SK-N-SH (cell line): ENCODE data around the gene TTYH3. TPM values are rescaled to one million over a fixed set of nuclear protein-coding genes. Genes with fewer than 3 reads are reported as not detected.

Source experiments
- CTCF ChIA-PET: fragments of 300-600, 350-600 bp; formaldehyde crosslinking; extraction: SDS; loops from one replicate; lab custom pipeline; 2021; lab: Yijun Ruan, JAX
- POLR2A ChIA-PET: fragments of 350-600 bp; sonication (Branson Sonifier 250); formaldehyde crosslinking; extraction: SDS; loops from one replicate; lab custom pipeline; 2020; ENCODE audit warnings: antibody characterized with exemption, inconsistent platforms; lab: Yijun Ruan, JAX
- DNase-seq: peaks from one replicate; pipeline ENCODE4 v3.0.0; 2012
- H2AFZ ChIP-seq: fragments of 200-600 bp; sonication (generic); 2 replicates; pipeline ENCODE4 v1.8.1; 2016; ENCODE audit warnings: antibody characterized with exemption, mild to moderate bottlenecking, low read depth
- H3F3A ChIP-seq: fragments of 200-600 bp; sonication (generic); replicated peaks from 2 replicates; pipeline ENCODE3; 2016; ENCODE audit warnings: antibody characterized with exemption, mild to moderate bottlenecking; ENCODE audit not compliant: insufficient read depth
- H3K27ac ChIP-seq, 2 experiments: fragments of 200-500 bp in 1 of 2; fragments of 200-600 bp in 1 of 2; sonication (Bioruptor generic) in 1 of 2; sonication (generic), shearing (Covaris generic) in 1 of 2; 2 replicates each; pipeline versions ENCODE4 v1.5.1 to v1.6.1; 2014 to 2016; ENCODE audit warnings: low read depth in 2 of 2, inconsistent platforms in 1 of 2, low read length in 1 of 2, mild to moderate bottlenecking in 1 of 2, mixed read lengths in 1 of 2
- H3K27me3 ChIP-seq: fragments of 200-600 bp; sonication (generic), shearing (Covaris generic); 2 replicates; pipeline ENCODE4 v1.6.1; 2016; ENCODE audit warnings: mixed run types; ENCODE audit not compliant: insufficient read depth
- H3K36me3 ChIP-seq, 2 experiments: fragments of 200-500 bp in 1 of 2; fragments of 200-600 bp in 1 of 2; sonication (Bioruptor generic) in 1 of 2; sonication (generic) in 1 of 2; replicated peaks in 1 of 2; 2 replicates each; pipeline versions ENCODE3 to v1.5.1; 2014 to 2016; ENCODE audit warnings: low read length in 1 of 2, mild to moderate bottlenecking in 1 of 2; ENCODE audit not compliant: insufficient read depth in 2 of 2, control insufficient read depth in 1 of 2
- H3K4me1 ChIP-seq, 2 experiments: fragments of 200-500 bp in 1 of 2; fragments of 200-600 bp in 1 of 2; sonication (Bioruptor generic) in 1 of 2; sonication (generic), shearing (Covaris generic) in 1 of 2; 2 replicates each; pipeline versions ENCODE4 v1.5.1 to v1.6.1; 2014 to 2016; ENCODE audit warnings: low read depth in 1 of 2, low read length in 1 of 2, mixed run types in 1 of 2; ENCODE audit not compliant: insufficient read depth in 2 of 2, control insufficient read depth in 1 of 2
- H3K4me2 ChIP-seq: fragments of 200-600 bp; sonication (generic), shearing (Covaris generic); 2 replicates; pipeline ENCODE4 v1.6.1; 2017; ENCODE audit warnings: mixed run types
- H3K4me3 ChIP-seq, 2 experiments: fragments of 200-500 bp in 1 of 2; fragments of 200-600 bp in 1 of 2; sonication (Bioruptor generic) in 1 of 2; sonication (generic), shearing (Covaris generic) in 1 of 2; 2 replicates each; pipeline versions ENCODE4 v1.5.1 to v1.8.1; 2014 to 2016; ENCODE audit warnings: low read depth in 2 of 2, inconsistent platforms in 1 of 2, low read length in 1 of 2, mild to moderate bottlenecking in 1 of 2, mixed read lengths in 1 of 2, moderate library complexity in 1 of 2
- H3K79me2 ChIP-seq: fragments of 200-600 bp; sonication (generic); 2 replicates; pipeline ENCODE4 v1.8.1; 2017; ENCODE audit warnings: mild to moderate bottlenecking; ENCODE audit not compliant: insufficient read depth
- H3K9ac ChIP-seq: fragments of 200-600 bp; sonication (generic); 2 replicates; pipeline ENCODE4 v1.6.1; 2017; ENCODE audit warnings: mixed run types
- H3K9me2 ChIP-seq: fragments of 200-600 bp; sonication (generic); 2 replicates; pipeline ENCODE4 v1.6.1; 2017; ENCODE audit warnings: mixed run types
- H3K9me3 ChIP-seq: fragments of 200-600 bp; sonication (generic); 2 replicates; pipeline ENCODE4 v1.6.1; 2017; ENCODE audit warnings: mixed run types, mild to moderate bottlenecking, moderate library complexity
- H4K20me1 ChIP-seq: fragments of 200-600 bp; sonication (generic); 2 replicates; pipeline ENCODE4 v1.6.1; 2017; ENCODE audit warnings: mild to moderate bottlenecking, mixed run types; ENCODE audit not compliant: insufficient read depth
- ELF1 ChIP-seq: IDR thresholded peaks from 2 replicates; pipeline ENCODE4 v1.4.0; 2012
- EP300 ChIP-seq, 2 experiments: IDR thresholded peaks; 2 replicates each; pipeline versions ENCODE4 v1.4.0 to v1.6.1; 2012; ENCODE audit warnings: borderline replicate concordance in 1 of 2, low read depth in 1 of 2, low read length in 1 of 2
- EZH2phosphoT487 ChIP-seq: fragments of 200-600 bp; sonication (generic); IDR thresholded peaks from 2 replicates; pipeline ENCODE4 v1.6.1; 2017; ENCODE audit warnings: low read depth, mixed run types, mild to moderate bottlenecking, antibody characterized with exemption, moderate library complexity, borderline replicate concordance
- FOSL2 ChIP-seq: IDR thresholded peaks from 2 replicates; pipeline ENCODE4 v1.4.0; 2012; ENCODE audit warnings: low read depth, mild to moderate bottlenecking, moderate library complexity, borderline replicate concordance
- GABPA ChIP-seq: IDR thresholded peaks from 2 replicates; pipeline ENCODE4 v1.4.0; 2012; ENCODE audit warnings: low read depth, mild to moderate bottlenecking
- GATA2 ChIP-seq: sonication (generic); formaldehyde crosslinking; IDR thresholded peaks from 2 replicates; pipeline ENCODE4 v1.5.0; 2020; ENCODE audit warnings: mild to moderate bottlenecking, missing genetic modification reagents
- NFIC ChIP-seq: IDR thresholded peaks from 2 replicates; pipeline ENCODE4 v1.4.0; 2012; ENCODE audit warnings: borderline replicate concordance
- POLR2AphosphoS5 ChIP-seq: IDR thresholded peaks from 2 replicates; pipeline ENCODE4 v1.6.1; 2012; ENCODE audit warnings: low read depth, low read length
- RAD21 ChIP-seq: IDR thresholded peaks from 2 replicates; pipeline ENCODE4 v1.6.1; 2012; ENCODE audit warnings: mild to moderate bottlenecking, low read length
- RCOR1 ChIP-seq: fragments of 150-350 bp; IDR thresholded peaks from 2 replicates; pipeline ENCODE4 v1.6.1; 2017; ENCODE audit warnings: antibody characterized with exemption, low read length
- RFX5 ChIP-seq: IDR thresholded peaks from 2 replicates; pipeline ENCODE4 v1.6.1; 2012; ENCODE audit warnings: mild to moderate bottlenecking, improper control_type of control experiment, low read length
- RXRA ChIP-seq: IDR thresholded peaks from 2 replicates; pipeline ENCODE4 v1.4.0; 2012; ENCODE audit warnings: low read depth, mild to moderate bottlenecking, borderline replicate concordance
- SMC3 ChIP-seq: IDR thresholded peaks from 2 replicates; pipeline ENCODE4 v1.6.1; 2012; ENCODE audit warnings: low read depth, low read length, improper control_type of control experiment
- TAF1 ChIP-seq: IDR thresholded peaks from 2 replicates; pipeline ENCODE4 v1.6.1; 2012; ENCODE audit warnings: low read depth, mild to moderate bottlenecking, low read length, moderate library complexity, borderline replicate concordance
- TCF12 ChIP-seq: IDR thresholded peaks from 2 replicates; pipeline ENCODE4 v1.4.0; 2012
- ZBTB33 ChIP-seq: IDR thresholded peaks from 2 replicates; pipeline ENCODE4 v1.4.0; 2012; ENCODE audit warnings: low read depth, borderline replicate concordance
- whole genome bisulfite sequencing: methylation state at CpG from one replicate; pipeline ENCODE4 v1.1.6; 2017; ENCODE audit warnings: low lambda C conversion rate; 5-methylcytosine and 5-hydroxymethylcytosine counted together
- polyA plus RNA-seq, 3 experiments: library from polyadenylated mRNA; depleted of rRNA; stranded (reverse); fragments of >200 nt; gene quantifications; 2 replicates each; pipeline ENCODE4 v1.2.3, GENCODE V29; 2012
- TF ChIP-seq, protein P1 (sequence below): fragments of 200-600 bp; sonication (generic); IDR thresholded peaks from 2 replicates; pipeline ENCODE4 v1.6.1; 2017; ENCODE audit warnings: antibody characterized with exemption, mild to moderate bottlenecking, moderate library complexity
- TF ChIP-seq, protein P2 (sequence below): IDR thresholded peaks from 2 replicates; pipeline ENCODE4; 2012

Gene TTYH3
- polyA plus RNA-seq, 1 of the 3 experiments (the other 2 are of a cell fraction) = 105 TPM

- Histone ChIP-seq H3K9me3 (no peaks in the 10 kb centered on the region), H3K4me3 (no peak overlapping the region), H3K4me2 (peak overlapping the region; percentile 59; the same call in 1 of the 2 replicates), H3K9me2 (no peaks in the 10 kb centered on the region), H2AFZ (no peak overlapping the region), H3K79me2 (peaks cover 94% of the 10 kb centered on the region), H3K4me1 (peaks cover 44 to 84% of the 10 kb centered on the region in 2 experiments), H3K36me3 (peaks cover 13 to 22% of the 10 kb centered on the region in 2 experiments), H4K20me1 (peaks cover 94% of the 10 kb centered on the region), H3K27ac (peak overlapping the region; percentile 2 to 98; a peak in 3 of 4 replicates), H3K9ac (no peak overlapping the region), H3F3A (no peaks in the 10 kb centered on the region), H3K27me3 (no peaks in the 10 kb centered on the region)
- WGBS = 88% methylated on average over 21 of the region's 29 CpGs
- TF ChIP-seq EP300 (IDR thresholded peaks at IDR 0.05; ENCODE audit: borderline replicate concordance in 1 of 2, low read depth in 1 of 2, low read length in 1 of 2) (peak in 1 of 2 experiments; percentile 18; a peak in 1 of 4 replicates), ZBTB33 (no peak), RCOR1 (no peak; the same call in 1 of the 2 replicates), GATA2 (CRISPR knock-in tag) (peak; percentile 45), RAD21 (peak; percentile 41), GABPA (no peak)
- TF ChIP-seq, protein P1, sequence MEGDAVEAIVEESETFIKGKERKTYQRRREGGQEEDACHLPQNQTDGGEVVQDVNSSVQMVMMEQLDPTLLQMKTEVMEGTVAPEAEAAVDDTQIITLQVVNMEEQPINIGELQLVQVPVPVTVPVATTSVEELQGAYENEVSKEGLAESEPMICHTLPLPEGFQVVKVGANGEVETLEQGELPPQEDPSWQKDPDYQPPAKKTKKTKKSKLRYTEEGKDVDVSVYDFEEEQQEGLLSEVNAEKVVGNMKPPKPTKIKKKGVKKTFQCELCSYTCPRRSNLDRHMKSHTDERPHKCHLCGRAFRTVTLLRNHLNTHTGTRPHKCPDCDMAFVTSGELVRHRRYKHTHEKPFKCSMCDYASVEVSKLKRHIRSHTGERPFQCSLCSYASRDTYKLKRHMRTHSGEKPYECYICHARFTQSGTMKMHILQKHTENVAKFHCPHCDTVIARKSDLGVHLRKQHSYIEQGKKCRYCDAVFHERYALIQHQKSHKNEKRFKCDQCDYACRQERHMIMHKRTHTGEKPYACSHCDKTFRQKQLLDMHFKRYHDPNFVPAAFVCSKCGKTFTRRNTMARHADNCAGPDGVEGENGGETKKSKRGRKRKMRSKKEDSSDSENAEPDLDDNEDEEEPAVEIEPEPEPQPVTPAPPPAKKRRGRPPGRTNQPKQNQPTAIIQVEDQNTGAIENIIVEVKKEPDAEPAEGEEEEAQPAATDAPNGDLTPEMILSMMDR = peak; percentile 38
- TF ChIP-seq, protein P2, sequence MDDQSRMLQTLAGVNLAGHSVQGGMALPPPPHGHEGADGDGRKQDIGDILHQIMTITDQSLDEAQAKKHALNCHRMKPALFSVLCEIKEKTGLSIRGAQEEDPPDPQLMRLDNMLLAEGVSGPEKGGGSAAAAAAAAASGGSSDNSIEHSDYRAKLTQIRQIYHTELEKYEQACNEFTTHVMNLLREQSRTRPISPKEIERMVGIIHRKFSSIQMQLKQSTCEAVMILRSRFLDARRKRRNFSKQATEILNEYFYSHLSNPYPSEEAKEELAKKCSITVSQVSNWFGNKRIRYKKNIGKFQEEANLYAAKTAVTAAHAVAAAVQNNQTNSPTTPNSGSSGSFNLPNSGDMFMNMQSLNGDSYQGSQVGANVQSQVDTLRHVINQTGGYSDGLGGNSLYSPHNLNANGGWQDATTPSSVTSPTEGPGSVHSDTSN = no peak
- peak; percentile 70 for DNase-seq
- CTCF ChIA-PET = interaction anchor here (0.6 to 5.9 kb wide), 17 partner anchors 9 to 192 kb away, joined by 3 to 54 read pairs (median 3); partner anchors contain the start of gene TTYH3
- POLR2A ChIA-PET = interaction anchor here (0.9 to 2.2 kb wide), 3 partner anchors 9 to 14 kb away, joined by 3 to 8 read pairs (median 8); partner anchors contain the start of gene TTYH3
Observed at GRCh38 chr7:2643386-2644219, 11.8 kb downstream of the TTYH3 start.

DNA sequence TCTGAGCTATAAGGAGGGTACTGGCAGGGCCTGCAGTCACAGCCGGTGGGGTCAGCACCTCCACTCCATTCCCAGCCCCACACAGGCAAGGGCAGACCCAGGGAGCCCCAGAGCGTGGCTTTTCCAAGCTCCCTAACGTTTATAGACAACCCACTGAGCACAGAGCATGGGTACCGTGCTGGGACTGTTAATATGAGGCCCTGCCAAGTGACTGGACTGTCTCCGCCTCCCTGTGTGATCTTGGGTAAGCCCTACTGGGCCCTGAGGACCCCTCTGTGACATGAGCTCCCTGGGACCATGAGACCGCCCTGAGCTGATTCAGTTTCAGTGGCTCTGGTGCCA lies 12.4 kb downstream of the TTYH3 start:
- Histone ChIP-seq H3K27ac (peak overlapping the region; percentile 42 to 98; a peak in 3 of 4 replicates), H3K9me2 (no peaks in the 10 kb centered on the region), H2AFZ (no peak overlapping the region), H3K4me1 (peaks cover 39 to 82% of the 10 kb centered on the region in 2 experiments), H3K9me3 (no peaks in the 10 kb centered on the region), H3K4me2 (peak overlapping the region; percentile 59; the same call in 1 of the 2 replicates), H3K27me3 (no peaks in the 10 kb centered on the region), H3K36me3 (peaks cover 13 to 26% of the 10 kb centered on the region in 2 experiments), H3K79me2 (peaks cover 92% of the 10 kb centered on the region), H4K20me1 (peaks cover 93% of the 10 kb centered on the region), H3K9ac (no peak overlapping the region), H3K4me3 (no peak overlapping the region), H3F3A (no peaks in the 10 kb centered on the region)
- ChIA-PET POLR2A (interaction anchor here (0.9 to 2.2 kb wide), 3 partner anchors 9 to 14 kb away, joined by 3 to 8 read pairs (median 8); partner anchors contain the start of gene TTYH3), CTCF (interaction anchor here (0.6 to 5.9 kb wide), 16 partner anchors 9 to 193 kb away, joined by 3 to 54 read pairs (median 4); partner anchors contain the start of gene TTYH3)
- no peak for DNase-seq
- 79% methylated on average over 6 of the region's 6 CpGs for WGBS
- no peak for TF ChIP-seq TCF12
- no peak for TF ChIP-seq FOSL2
- TF ChIP-seq TAF1 = no peak
- no peak for TF ChIP-seq RCOR1
- TF ChIP-seq POLR2AphosphoS5 = no peak
- TF ChIP-seq SMC3 = no peak
- no peak for TF ChIP-seq RXRA
- TF ChIP-seq NFIC = no peak
- TF ChIP-seq EZH2phosphoT487 = no peak
- no peak for TF ChIP-seq ELF1
- no peak for TF ChIP-seq RFX5
- TF ChIP-seq, protein P2 = no peak
